IMR-90 (cell line): ENCODE measurements around the gene ZFAND6.

Source experiments
- CEBPB ChIP-seq: IDR thresholded peaks from 2 replicates; pipeline ENCODE4 v1.6.1; 2012; ENCODE audit warnings: low read depth, low read length, improper control_type of control experiment
- CHD1 ChIP-seq: IDR thresholded peaks from 2 replicates; pipeline ENCODE4 v1.6.1; 2012; ENCODE audit warnings: low read depth, low read length, improper control_type of control experiment
- CTCF ChIP-seq: conservative IDR thresholded peaks from 2 replicates; pipeline ENCODE4 v1.5.1; 2012; ENCODE audit warnings: mild to moderate bottlenecking, low read depth, low read length, improper control_type of control experiment
- ELK1 ChIP-seq: fragments of 150-350 bp; IDR thresholded peaks from 2 replicates; pipeline ENCODE4 v1.6.1; 2016; ENCODE audit warnings: low read depth, mild to moderate bottlenecking, low read length, moderate library complexity, borderline replicate concordance
- MAFK ChIP-seq: IDR thresholded peaks from 2 replicates; pipeline ENCODE4 v1.6.1; 2012; ENCODE audit warnings: low read depth, low read length, improper control_type of control experiment
- MAZ ChIP-seq: IDR thresholded peaks from 2 replicates; pipeline ENCODE4 v1.6.1; 2012; ENCODE audit warnings: low read depth, mild to moderate bottlenecking, low read length, improper control_type of control experiment, moderate library complexity, borderline replicate concordance
- MXI1 ChIP-seq: IDR thresholded peaks from 2 replicates; pipeline ENCODE4 v1.6.1; 2012; ENCODE audit warnings: low read depth, mild to moderate bottlenecking, low read length, moderate library complexity, borderline replicate concordance
- NFE2L2 ChIP-seq: fragments of 150-350 bp; IDR thresholded peaks from 2 replicates; pipeline ENCODE4 v1.6.1; 2016; ENCODE audit warnings: low read depth, mild to moderate bottlenecking, low read length
- POLR2A ChIP-seq: IDR thresholded peaks from 2 replicates; pipeline ENCODE4 v1.6.1; 2012; ENCODE audit warnings: mild to moderate bottlenecking, low read depth, low read length
- RAD21 ChIP-seq: IDR thresholded peaks from 2 replicates; pipeline ENCODE4 v1.6.1; 2012; ENCODE audit warnings: low read length, improper control_type of control experiment
- RCOR1 ChIP-seq: IDR thresholded peaks from 2 replicates; pipeline ENCODE4 v1.6.1; 2012; ENCODE audit warnings: mild to moderate bottlenecking, low read length, improper control_type of control experiment; ENCODE audit not compliant: insufficient replicate concordance
- RFX5 ChIP-seq: IDR thresholded peaks from 2 replicates; pipeline ENCODE4 v1.8.0; 2012; ENCODE audit warnings: low read depth, mild to moderate bottlenecking, low read length, moderate library complexity
- SMC3 ChIP-seq: fragments of 150-350 bp; IDR thresholded peaks from 2 replicates; pipeline ENCODE4 v1.6.1; 2016; ENCODE audit warnings: low read depth, mild to moderate bottlenecking, antibody characterized with exemption, low read length, moderate library complexity
- TF ChIP-seq, protein P1 (sequence below): fragments of 150-350 bp; IDR thresholded peaks from 2 replicates; pipeline ENCODE4 v1.6.1; 2017; ENCODE audit warnings: mild to moderate bottlenecking, antibody characterized with exemption, low read length, low read depth

DNA sequence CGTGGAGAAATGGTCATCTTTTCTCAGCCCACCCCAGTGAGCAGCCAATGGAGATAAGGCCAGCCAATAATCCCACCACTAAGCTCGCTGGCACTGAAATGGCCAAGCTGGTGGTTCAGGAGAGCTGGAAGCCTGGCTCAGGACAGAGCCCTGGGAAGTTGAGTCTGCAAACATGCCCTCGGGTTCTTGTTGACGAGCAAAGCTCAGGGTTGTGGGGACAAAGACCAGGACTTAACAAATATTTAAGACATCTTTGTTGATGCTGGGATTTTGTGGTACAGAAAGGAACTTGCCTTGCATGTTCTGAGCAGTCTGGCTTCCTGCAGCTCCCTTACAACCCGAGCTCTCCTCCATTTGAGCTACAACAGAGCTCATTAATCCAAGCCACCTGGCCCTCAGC lies 97.7 kb downstream of the ZFAND6 start:
- TF ChIP-seq CEBPB: no peak
- TF ChIP-seq RAD21: no peak
- TF ChIP-seq POLR2A: no peak
- TF ChIP-seq CTCF: no peak
- TF ChIP-seq, protein P1, sequence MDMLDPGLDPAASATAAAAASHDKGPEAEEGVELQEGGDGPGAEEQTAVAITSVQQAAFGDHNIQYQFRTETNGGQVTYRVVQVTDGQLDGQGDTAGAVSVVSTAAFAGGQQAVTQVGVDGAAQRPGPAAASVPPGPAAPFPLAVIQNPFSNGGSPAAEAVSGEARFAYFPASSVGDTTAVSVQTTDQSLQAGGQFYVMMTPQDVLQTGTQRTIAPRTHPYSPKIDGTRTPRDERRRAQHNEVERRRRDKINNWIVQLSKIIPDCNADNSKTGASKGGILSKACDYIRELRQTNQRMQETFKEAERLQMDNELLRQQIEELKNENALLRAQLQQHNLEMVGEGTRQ: no peak
- no peak for TF ChIP-seq ELK1
- no peak for TF ChIP-seq NFE2L2
- TF ChIP-seq SMC3: no peak
- TF ChIP-seq MAFK: no peak
- no peak for TF ChIP-seq RCOR1
- no peak for TF ChIP-seq CHD1
- TF ChIP-seq MXI1: no peak
- TF ChIP-seq RFX5: no peak
- no peak for TF ChIP-seq MAZ
